ENCODE measurements around the gene LHFPL3.
A peak's percentile ranks its signal among the peaks of the same experiment; 100 is the strongest.

GRCh38 chr7:104643587-104644217, 315.3 kb downstream of the LHFPL3 start:
- no peak for TF ChIP-seq SP2 (IDR thresholded peaks at IDR 0.05; ENCODE audit: extremely low read depth, low read depth, low read length, poor library complexity, severe bottlenecking)
- no peak for TF ChIP-seq JUN (IDR thresholded peaks at IDR 0.05; ENCODE audit: borderline replicate concordance, low read depth, low read length)
- no peak for TF ChIP-seq JUN (CRISPR knock-in tag; IDR thresholded peaks at IDR 0.05; ENCODE audit: borderline replicate concordance)
- TF ChIP-seq TARDBP (IDR thresholded peaks at IDR 0.05): no peak
- TF ChIP-seq, protein P1, sequence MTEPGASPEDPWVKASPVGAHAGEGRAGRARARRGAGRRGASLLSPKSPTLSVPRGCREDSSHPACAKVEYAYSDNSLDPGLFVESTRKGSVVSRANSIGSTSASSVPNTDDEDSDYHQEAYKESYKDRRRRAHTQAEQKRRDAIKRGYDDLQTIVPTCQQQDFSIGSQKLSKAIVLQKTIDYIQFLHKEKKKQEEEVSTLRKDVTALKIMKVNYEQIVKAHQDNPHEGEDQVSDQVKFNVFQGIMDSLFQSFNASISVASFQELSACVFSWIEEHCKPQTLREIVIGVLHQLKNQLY (CRISPR knock-in tag; conservative IDR thresholded peaks at IDR 0.05): no peak
- TF ChIP-seq BHLHE40 (IDR thresholded peaks at IDR 0.05; ENCODE audit: low read length): no peak
- peak; percentile 57 to 68 (median 66) for TF ChIP-seq CTCF (IDR thresholded peaks at IDR 0.05 in 2 of 3, conservative IDR thresholded peaks at IDR 0.05 in 1 of 3; ENCODE audit: insufficient read depth in 2 of 3, low read depth in 1 of 3, low read length in 3 of 3)
- no peak for TF ChIP-seq SIRT6 (IDR thresholded peaks at IDR 0.05; ENCODE audit: low read depth, low read length)
- peak; percentile 51 to 59; a peak in 3 of 4 replicates for TF ChIP-seq RAD21 (CRISPR knock-in tag; conservative IDR thresholded peaks at IDR 0.05 in 1 of 2, IDR thresholded peaks at IDR 0.05 in 1 of 2)
- no peak for TF ChIP-seq RHOXF2B (CRISPR knock-in tag; conservative IDR thresholded peaks at IDR 0.05)
- no peak for TF ChIP-seq NR2F6 (CRISPR knock-in tag; IDR thresholded peaks at IDR 0.05)

Measured in K562 (cell line).